Measurements from ENCODE around the gene CPEB2. TPM values are rescaled to one million over a fixed set of nuclear protein-coding genes. Genes with fewer than 3 reads are reported as not detected.
A peak's percentile ranks its signal among the peaks of the same experiment; 100 is the strongest.

CPEB2 gene
- polyA plus RNA-seq, 1 donor: 21.2 TPM

GRCh38 chr4:15007201-15007600 lies 4.9 kb downstream of the CPEB2 start:
- DNase-seq: no peak

GRCh38 chr4:15010038-15010585 lies 7.8 kb downstream of the CPEB2 start:
- no peak for DNase-seq

- no peak for DNase-seq
Observed at GRCh38 chr4:15011166-15011565, 8.9 kb downstream of the CPEB2 start.

- no peak for DNase-seq
Observed at GRCh38 chr4:15012017-15012788, 9.9 kb downstream of the CPEB2 start.

- DNase-seq: no peak
Observed at GRCh38 chr4:15013585-15013984, 11.3 kb downstream of the CPEB2 start.

GRCh38 chr4:15015170-15015569 lies 12.9 kb downstream of the CPEB2 start:
- no peak for DNase-seq

- no peak for DNase-seq
Observed at GRCh38 chr4:15018361-15018760, 16.1 kb downstream of the CPEB2 start.

GRCh38 chr4:15020502-15021286 lies 18.4 kb downstream of the CPEB2 start:
- no peak for DNase-seq

GRCh38 chr4:15021311-15021710 lies 19.0 kb downstream of the CPEB2 start:
- no peak for DNase-seq

- DNase-seq: no peak
Observed at GRCh38 chr4:15021946-15022345, 19.7 kb downstream of the CPEB2 start.

- DNase-seq: no peak
Observed at GRCh38 chr4:15024386-15024785, 22.1 kb downstream of the CPEB2 start.

GRCh38 chr4:15025693-15026092 lies 23.4 kb downstream of the CPEB2 start:
- DNase-seq: no peak

GRCh38 chr4:15027921-15028435 lies 25.7 kb downstream of the CPEB2 start:
- DNase-seq: no peak

GRCh38 chr4:15031197-15031596 lies 28.9 kb downstream of the CPEB2 start:
- no peak for DNase-seq

- DNase-seq: no peak
Observed at GRCh38 chr4:15031993-15032675, 29.9 kb downstream of the CPEB2 start.

GRCh38 chr4:15034071-15034764 lies 31.9 kb downstream of the CPEB2 start:
- DNase-seq: no peak

- DNase-seq: no peak
Observed at GRCh38 chr4:15035159-15035558, 32.9 kb downstream of the CPEB2 start.

- no peak for DNase-seq
Observed at GRCh38 chr4:15037923-15038541, 35.8 kb downstream of the CPEB2 start.

GRCh38 chr4:15040916-15041463 lies 38.7 kb downstream of the CPEB2 start:
- DNase-seq: no peak

- DNase-seq: peak; percentile 3
Observed at GRCh38 chr4:15042529-15043167, 40.4 kb downstream of the CPEB2 start.
